HepG2 (cell line): ENCODE measurements around the gene TM4SF18. TPM values are rescaled to one million over a fixed set of nuclear protein-coding genes. Genes with fewer than 3 reads are reported as not detected.

ENCODE experiments used
- ERF ChIP-seq: IDR thresholded peaks from 2 replicates; pipeline ENCODE4 v1.6.1; 2018; ENCODE audit warnings: missing biosample characterization, missing genetic modification reagents
- ETV5 ChIP-seq: IDR thresholded peaks from 2 replicates; pipeline ENCODE4 v1.6.1; 2018; ENCODE audit warnings: missing biosample characterization, missing genetic modification reagents, inconsistent platforms, borderline replicate concordance
- FOSL2 ChIP-seq: sonication (generic); formaldehyde crosslinking; IDR thresholded peaks from 2 replicates; pipeline ENCODE4 v1.4.0; 2020; ENCODE audit warnings: missing genetic modification reagents
- MIER3 ChIP-seq: IDR thresholded peaks from 2 replicates; pipeline ENCODE4 v1.6.1; 2016; ENCODE audit warnings: missing compliant biosample characterization, borderline replicate concordance
- ZC3H13 ChIP-seq: sonication (generic); formaldehyde crosslinking; IDR thresholded peaks from 2 replicates; pipeline ENCODE4 v1.8.1; 2023; ENCODE audit warnings: mild to moderate bottlenecking, missing genetic modification reagents, moderate library complexity
- ZNF230 ChIP-seq: sonication (generic); formaldehyde crosslinking; IDR thresholded peaks from 2 replicates; pipeline ENCODE4 v1.4.0; 2020; ENCODE audit warnings: mild to moderate bottlenecking, missing genetic modification reagents
- ZNF670 ChIP-seq: sonication (generic); formaldehyde crosslinking; IDR thresholded peaks from 2 replicates; pipeline ENCODE4 v1.8.0; 2022; ENCODE audit warnings: mild to moderate bottlenecking, missing genetic modification reagents, borderline replicate concordance
- ZNF792 ChIP-seq: IDR thresholded peaks from 2 replicates; pipeline ENCODE4 v1.6.1; 2016
- polyA plus RNA-seq, 8 experiments: library from polyadenylated mRNA; depleted of rRNA in 3 of 8; stranded (reverse) in 7 of 8; unstranded in 1 of 8; fragments of >200 nt; fragmentation: Illumina TruSeq in 4 of 8; extraction: Trizol in 4 of 8; gene quantifications; 2 replicates each; pipeline versions ENCODE4 v1.2.1 to v1.2.3, GENCODE V29; 2011 to 2016; ENCODE audit warnings: low read depth in 4 of 8, missing spikeins in 1 of 8, mixed read lengths in 1 of 8; ENCODE audit not compliant: insufficient read depth in 1 of 8
- total RNA-seq, 5 experiments: library from RNA; depleted of rRNA; stranded (reverse); fragments of >200 nt; fragmentation: Illumina TruSeq; extraction: Trizol; gene quantifications; 2 replicates each; pipeline ENCODE4 v1.2.3, GENCODE V29; 2016; ENCODE audit warnings: low read depth in 1 of 5
- TF ChIP-seq, protein P1 (sequence below): sonication (generic); formaldehyde crosslinking; IDR thresholded peaks from 2 replicates; pipeline ENCODE4 v1.4.0; 2020; ENCODE audit warnings: missing genetic modification reagents, borderline replicate concordance
- TF ChIP-seq, protein P2 (sequence below): sonication (generic); formaldehyde crosslinking; IDR thresholded peaks from 2 replicates; pipeline ENCODE4 v1.4.0; 2020; ENCODE audit warnings: low read depth, missing genetic modification reagents
- TF ChIP-seq, protein P3 (sequence below), 2 experiments: sonication (generic) in 1 of 2; formaldehyde crosslinking in 1 of 2; IDR thresholded peaks; 2 replicates each; pipeline versions ENCODE4 v1.4.0 to v1.6.1; 2016 to 2020; ENCODE audit warnings: borderline replicate concordance in 1 of 2, low read depth in 1 of 2, mild to moderate bottlenecking in 1 of 2, missing genetic modification reagents in 1 of 2
- TF ChIP-seq, protein P4 (sequence below): IDR thresholded peaks from 2 replicates; pipeline ENCODE4 v1.6.1; 2016; ENCODE audit warnings: mild to moderate bottlenecking

The TM4SF18 gene
- total and polyA plus RNA-seq, 2 of the 13 experiments (the other 11 are each of a cell fraction or from before 2014, with no cell fraction given), result 0.15 TPM; not detected in 1

DNA sequence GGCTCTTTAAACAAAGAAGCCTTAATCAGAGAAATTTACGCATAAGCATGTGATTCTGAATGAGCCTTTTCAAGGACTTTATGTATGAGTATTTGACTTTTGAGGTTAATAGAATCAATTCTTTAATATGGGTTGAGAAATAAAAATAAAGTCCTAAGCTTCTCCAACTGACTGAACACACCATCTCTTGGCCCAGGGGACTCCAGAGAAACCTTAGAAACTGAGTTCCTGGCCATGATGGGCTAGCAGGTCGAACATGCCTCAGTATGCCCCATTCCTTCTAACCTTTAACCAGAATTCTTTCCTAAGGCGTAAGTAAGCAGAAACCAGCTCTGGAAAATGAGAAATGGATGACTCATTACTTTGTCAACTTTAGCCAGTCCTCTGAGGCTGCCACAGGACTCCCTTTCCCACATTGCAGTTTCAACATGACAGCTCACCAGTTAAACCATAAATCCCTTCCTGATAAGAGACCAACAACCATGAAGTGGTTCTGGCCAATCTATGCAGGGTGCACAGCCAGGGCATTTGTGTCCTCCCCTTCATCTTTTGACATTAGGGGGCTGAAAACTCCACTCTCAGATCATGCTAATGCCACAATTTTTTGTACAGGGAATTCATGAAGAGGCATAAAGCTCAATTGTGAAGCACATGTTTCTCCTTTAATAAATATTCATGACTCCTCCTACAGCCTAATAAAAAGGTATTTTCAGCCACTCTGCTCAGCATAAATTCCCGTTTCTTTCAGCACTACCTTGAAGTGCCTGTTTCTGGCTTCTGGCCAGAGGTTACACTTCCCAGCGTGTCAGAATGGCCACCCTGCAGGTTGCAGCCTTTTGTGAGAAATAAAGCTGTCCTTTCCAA lies 33.3 kb downstream of the TM4SF18 start (continued):
- TF ChIP-seq, protein P1, sequence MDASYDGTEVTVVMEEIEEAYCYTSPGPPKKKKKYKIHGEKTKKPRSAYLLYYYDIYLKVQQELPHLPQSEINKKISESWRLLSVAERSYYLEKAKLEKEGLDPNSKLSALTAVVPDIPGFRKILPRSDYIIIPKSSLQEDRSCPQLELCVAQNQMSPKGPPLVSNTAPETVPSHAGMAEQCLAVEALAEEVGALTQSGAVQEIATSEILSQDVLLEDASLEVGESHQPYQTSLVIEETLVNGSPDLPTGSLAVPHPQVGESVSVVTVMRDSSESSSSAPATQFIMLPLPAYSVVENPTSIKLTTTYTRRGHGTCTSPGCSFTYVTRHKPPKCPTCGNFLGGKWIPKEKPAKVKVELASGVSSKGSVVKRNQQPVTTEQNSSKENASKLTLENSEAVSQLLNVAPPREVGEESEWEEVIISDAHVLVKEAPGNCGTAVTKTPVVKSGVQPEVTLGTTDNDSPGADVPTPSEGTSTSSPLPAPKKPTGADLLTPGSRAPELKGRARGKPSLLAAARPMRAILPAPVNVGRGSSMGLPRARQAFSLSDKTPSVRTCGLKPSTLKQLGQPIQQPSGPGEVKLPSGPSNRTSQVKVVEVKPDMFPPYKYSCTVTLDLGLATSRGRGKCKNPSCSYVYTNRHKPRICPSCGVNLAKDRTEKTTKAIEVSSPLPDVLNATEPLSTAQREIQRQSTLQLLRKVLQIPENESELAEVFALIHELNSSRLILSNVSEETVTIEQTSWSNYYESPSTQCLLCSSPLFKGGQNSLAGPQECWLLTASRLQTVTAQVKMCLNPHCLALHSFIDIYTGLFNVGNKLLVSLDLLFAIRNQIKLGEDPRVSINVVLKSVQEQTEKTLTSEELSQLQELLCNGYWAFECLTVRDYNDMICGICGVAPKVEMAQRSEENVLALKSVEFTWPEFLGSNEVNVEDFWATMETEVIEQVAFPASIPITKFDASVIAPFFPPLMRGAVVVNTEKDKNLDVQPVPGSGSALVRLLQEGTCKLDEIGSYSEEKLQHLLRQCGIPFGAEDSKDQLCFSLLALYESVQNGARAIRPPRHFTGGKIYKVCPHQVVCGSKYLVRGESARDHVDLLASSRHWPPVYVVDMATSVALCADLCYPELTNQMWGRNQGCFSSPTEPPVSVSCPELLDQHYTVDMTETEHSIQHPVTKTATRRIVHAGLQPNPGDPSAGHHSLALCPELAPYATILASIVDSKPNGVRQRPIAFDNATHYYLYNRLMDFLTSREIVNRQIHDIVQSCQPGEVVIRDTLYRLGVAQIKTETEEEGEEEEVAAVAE (CRISPR knock-in tag), result 0 out of 2 replicates have a peak, but pooled peaks have one; percentile 27
- TF ChIP-seq FOSL2, result peak; percentile 98
- TF ChIP-seq, protein P2, sequence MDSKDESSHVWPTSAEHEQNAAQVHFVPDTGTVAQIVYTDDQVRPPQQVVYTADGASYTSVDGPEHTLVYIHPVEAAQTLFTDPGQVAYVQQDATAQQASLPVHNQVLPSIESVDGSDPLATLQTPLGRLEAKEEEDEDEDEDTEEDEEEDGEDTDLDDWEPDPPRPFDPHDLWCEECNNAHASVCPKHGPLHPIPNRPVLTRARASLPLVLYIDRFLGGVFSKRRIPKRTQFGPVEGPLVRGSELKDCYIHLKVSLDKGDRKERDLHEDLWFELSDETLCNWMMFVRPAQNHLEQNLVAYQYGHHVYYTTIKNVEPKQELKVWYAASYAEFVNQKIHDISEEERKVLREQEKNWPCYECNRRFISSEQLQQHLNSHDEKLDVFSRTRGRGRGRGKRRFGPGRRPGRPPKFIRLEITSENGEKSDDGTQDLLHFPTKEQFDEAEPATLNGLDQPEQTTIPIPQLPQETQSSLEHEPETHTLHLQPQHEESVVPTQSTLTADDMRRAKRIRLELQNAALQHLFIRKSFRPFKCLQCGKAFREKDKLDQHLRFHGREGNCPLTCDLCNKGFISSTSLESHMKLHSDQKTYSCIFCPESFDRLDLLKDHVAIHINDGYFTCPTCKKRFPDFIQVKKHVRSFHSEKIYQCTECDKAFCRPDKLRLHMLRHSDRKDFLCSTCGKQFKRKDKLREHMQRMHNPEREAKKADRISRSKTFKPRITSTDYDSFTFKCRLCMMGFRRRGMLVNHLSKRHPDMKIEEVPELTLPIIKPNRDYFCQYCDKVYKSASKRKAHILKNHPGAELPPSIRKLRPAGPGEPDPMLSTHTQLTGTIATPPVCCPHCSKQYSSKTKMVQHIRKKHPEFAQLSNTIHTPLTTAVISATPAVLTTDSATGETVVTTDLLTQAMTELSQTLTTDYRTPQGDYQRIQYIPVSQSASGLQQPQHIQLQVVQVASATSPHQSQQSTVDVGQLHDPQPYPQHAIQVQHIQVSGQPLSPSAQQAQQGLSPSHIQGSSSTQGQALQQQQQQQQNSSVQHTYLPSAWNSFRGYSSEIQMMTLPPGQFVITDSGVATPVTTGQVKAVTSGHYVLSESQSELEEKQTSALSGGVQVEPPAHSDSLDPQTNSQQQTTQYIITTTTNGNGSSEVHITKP, result peak; percentile 87
- peak; percentile 65 for TF ChIP-seq ZNF792 (CRISPR knock-in tag)
- peak; percentile 43; the same call in 1 of the 2 replicates for TF ChIP-seq ERF (CRISPR knock-in tag)
- TF ChIP-seq, protein P3, sequence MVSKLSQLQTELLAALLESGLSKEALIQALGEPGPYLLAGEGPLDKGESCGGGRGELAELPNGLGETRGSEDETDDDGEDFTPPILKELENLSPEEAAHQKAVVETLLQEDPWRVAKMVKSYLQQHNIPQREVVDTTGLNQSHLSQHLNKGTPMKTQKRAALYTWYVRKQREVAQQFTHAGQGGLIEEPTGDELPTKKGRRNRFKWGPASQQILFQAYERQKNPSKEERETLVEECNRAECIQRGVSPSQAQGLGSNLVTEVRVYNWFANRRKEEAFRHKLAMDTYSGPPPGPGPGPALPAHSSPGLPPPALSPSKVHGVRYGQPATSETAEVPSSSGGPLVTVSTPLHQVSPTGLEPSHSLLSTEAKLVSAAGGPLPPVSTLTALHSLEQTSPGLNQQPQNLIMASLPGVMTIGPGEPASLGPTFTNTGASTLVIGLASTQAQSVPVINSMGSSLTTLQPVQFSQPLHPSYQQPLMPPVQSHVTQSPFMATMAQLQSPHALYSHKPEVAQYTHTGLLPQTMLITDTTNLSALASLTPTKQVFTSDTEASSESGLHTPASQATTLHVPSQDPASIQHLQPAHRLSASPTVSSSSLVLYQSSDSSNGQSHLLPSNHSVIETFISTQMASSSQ (IDR thresholded peaks at IDR 0.05; ENCODE audit: low read depth), result no peak
- TF ChIP-seq, protein P3 (CRISPR knock-in tag; IDR thresholded peaks at IDR 0.05; ENCODE audit: borderline replicate concordance), result peak; percentile 34; the same call in 1 of the 2 replicates
- TF ChIP-seq, protein P4, sequence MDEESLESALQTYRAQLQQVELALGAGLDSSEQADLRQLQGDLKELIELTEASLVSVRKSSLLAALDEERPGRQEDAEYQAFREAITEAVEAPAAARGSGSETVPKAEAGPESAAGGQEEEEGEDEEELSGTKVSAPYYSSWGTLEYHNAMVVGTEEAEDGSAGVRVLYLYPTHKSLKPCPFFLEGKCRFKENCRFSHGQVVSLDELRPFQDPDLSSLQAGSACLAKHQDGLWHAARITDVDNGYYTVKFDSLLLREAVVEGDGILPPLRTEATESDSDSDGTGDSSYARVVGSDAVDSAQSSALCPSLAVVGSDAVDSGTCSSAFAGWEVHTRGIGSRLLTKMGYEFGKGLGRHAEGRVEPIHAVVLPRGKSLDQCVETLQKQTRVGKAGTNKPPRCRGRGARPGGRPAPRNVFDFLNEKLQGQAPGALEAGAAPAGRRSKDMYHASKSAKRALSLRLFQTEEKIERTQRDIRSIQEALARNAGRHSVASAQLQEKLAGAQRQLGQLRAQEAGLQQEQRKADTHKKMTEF (CRISPR knock-in tag), result peak; percentile 39; the same call in 1 of the 2 replicates
- TF ChIP-seq MIER3 (CRISPR knock-in tag), result peak; percentile 64; the same call in 1 of the 2 replicates
- peak; percentile 32; the same call in 1 of the 2 replicates for TF ChIP-seq ETV5 (CRISPR knock-in tag)
- TF ChIP-seq ZNF230 (CRISPR knock-in tag), result no peak
- TF ChIP-seq ZNF670 (CRISPR knock-in tag), result 0 out of 2 replicates have a peak, but pooled peaks have one; percentile 25
- TF ChIP-seq ZC3H13 (CRISPR knock-in tag), result no peak
